Measurements from ENCODE around the gene LCE3A.
A peak's percentile ranks its signal among the peaks of the same experiment; 100 is the strongest.

LCE3A gene

GRCh38 chr1:152654110-152654509, 31.2 kb upstream of the LCE3A start:
- in situ Hi-C loops (cut with MboI; ENCODE audit: low sequenced_read_pairs, unreplicated experiment): loop anchor here (25.0 kb wide), 1 partner anchor 283 kb away; the partner anchor contains the start of gene SPRR5
- peak; percentile 73 for TF ChIP-seq CTCF (IDR thresholded peaks at IDR 0.05; ENCODE audit: borderline replicate concordance, control extremely low read depth, extremely low read depth, insufficient read depth, missing control alignments)
- DNase-seq (ENCODE audit: low spot score): peak; percentile 65

GRCh38 chr1:152646656-152647055, 23.8 kb upstream of the LCE3A start:
- in situ Hi-C loops (cut with MboI; ENCODE audit: low sequenced_read_pairs, unreplicated experiment): no loop called here
- DNase-seq (ENCODE audit: low spot score): no peak

GRCh38 chr1:152645146-152645545, 22.2 kb upstream of the LCE3A start:
- no peak for TF ChIP-seq CTCF (IDR thresholded peaks at IDR 0.05; ENCODE audit: borderline replicate concordance, control extremely low read depth, extremely low read depth, insufficient read depth, missing control alignments)
- no peak for DNase-seq (ENCODE audit: low spot score)
- in situ Hi-C loops (cut with MboI; ENCODE audit: low sequenced_read_pairs, unreplicated experiment): no loop called here

More at GRCh38 chr1:152646656-152647055, 23.8 kb upstream of the LCE3A start:
- TF ChIP-seq CTCF (IDR thresholded peaks at IDR 0.05; ENCODE audit: borderline replicate concordance, control extremely low read depth, extremely low read depth, insufficient read depth, missing control alignments): no peak

- no peak for TF ChIP-seq CTCF (IDR thresholded peaks at IDR 0.05; ENCODE audit: borderline replicate concordance, control extremely low read depth, extremely low read depth, insufficient read depth, missing control alignments)
- no peak for DNase-seq (ENCODE audit: low spot score)
- in situ Hi-C loops (cut with MboI; ENCODE audit: low sequenced_read_pairs, unreplicated experiment): no loop called here
Observed at GRCh38 chr1:152643945-152644344, 21.0 kb upstream of the LCE3A start.

- no peak for TF ChIP-seq CTCF (IDR thresholded peaks at IDR 0.05; ENCODE audit: borderline replicate concordance, control extremely low read depth, extremely low read depth, insufficient read depth, missing control alignments)
- in situ Hi-C loops (cut with MboI; ENCODE audit: low sequenced_read_pairs, unreplicated experiment): no loop called here
Observed at GRCh38 chr1:152640351-152640750, 17.4 kb upstream of the LCE3A start.

GRCh38 chr1:152630596-152630995, 7.7 kb upstream of the LCE3A start:
- TF ChIP-seq CTCF (IDR thresholded peaks at IDR 0.05; ENCODE audit: borderline replicate concordance, control extremely low read depth, extremely low read depth, insufficient read depth, missing control alignments): no peak
- no peak for DNase-seq (ENCODE audit: low spot score)
- in situ Hi-C loops (cut with MboI; ENCODE audit: low sequenced_read_pairs, unreplicated experiment): no loop called here

More at GRCh38 chr1:152640351-152640750, 17.4 kb upstream of the LCE3A start:
- DNase-seq (ENCODE audit: low spot score): no peak

- in situ Hi-C loops (cut with MboI; ENCODE audit: low sequenced_read_pairs, unreplicated experiment): no loop called here
- no peak for DNase-seq (ENCODE audit: low spot score)
- TF ChIP-seq CTCF (IDR thresholded peaks at IDR 0.05; ENCODE audit: borderline replicate concordance, control extremely low read depth, extremely low read depth, insufficient read depth, missing control alignments): no peak
Observed at GRCh38 chr1:152626744-152627143, 3.8 kb upstream of the LCE3A start.

Data from GM13976 (cell line).